ENCODE data around the gene NPL. TPM values are rescaled to one million over a fixed set of nuclear protein-coding genes. Genes with fewer than 3 reads are reported as not detected.

The NPL gene
- total and polyA plus RNA-seq, 9 of the 15 experiments (the other 6 are each of a cell fraction or from before 2014, with no cell fraction given), result 9.9 to 22.3 (median 14.2) TPM

- TF ChIP-seq ZBTB43 (CRISPR knock-in tag; IDR thresholded peaks at IDR 0.05) (no peak), MXI1 (IDR thresholded peaks at IDR 0.05; ENCODE audit: low read depth, low read length) (no peak; the same call in 1 of the 2 replicates), ZBTB33 (CRISPR knock-in tag; IDR thresholded peaks at IDR 0.05) (0 out of 2 replicates have a peak, but pooled peaks have one; percentile 13), ZNF77 (CRISPR knock-in tag; IDR thresholded peaks at IDR 0.05) (no peak), ZFP30 (CRISPR knock-in tag; IDR thresholded peaks at IDR 0.05; ENCODE audit: borderline replicate concordance) (no peak), GMEB1 (CRISPR knock-in tag; IDR thresholded peaks at IDR 0.05) (peak; percentile 19; the same call in 1 of the 2 replicates), RAD21 (CRISPR knock-in tag; conservative IDR thresholded peaks at IDR 0.05 in 1 of 2, IDR thresholded peaks at IDR 0.05 in 1 of 2) (peak; percentile 27 to 30; a peak in 2 of 4 replicates), ZNF324 (CRISPR knock-in tag; IDR thresholded peaks at IDR 0.05) (no peak), ZNF174 (CRISPR knock-in tag; IDR thresholded peaks at IDR 0.05) (no peak; the same call in 1 of the 2 replicates), FOS (IDR thresholded peaks at IDR 0.05; ENCODE audit: extremely low read depth, insufficient read length) (no peak), E4F1 (CRISPR knock-in tag; IDR thresholded peaks at IDR 0.05; ENCODE audit: borderline replicate concordance) (0 out of 2 replicates have a peak, but pooled peaks have one; percentile 14), KDM2B (CRISPR knock-in tag; IDR thresholded peaks at IDR 0.05) (no peak), USF2 (CRISPR knock-in tag; IDR thresholded peaks at IDR 0.05) (no peak), PHB2 (IDR thresholded peaks at IDR 0.05; ENCODE audit: low read depth) (peak; percentile 91), BRD4 (IDR thresholded peaks at IDR 0.05) (no peak), ZNF133 (CRISPR knock-in tag; IDR thresholded peaks at IDR 0.05) (no peak), IFI16 (CRISPR knock-in tag; IDR thresholded peaks at IDR 0.05) (no peak), IRF9 (tag; IDR thresholded peaks at IDR 0.05) (no peak)
Observed at GRCh38 chr1:182791281-182792179, 2.0 kb downstream of the NPL start (continued).

All from K562 (cell line).